NK-92 (cell line): ENCODE data around the gene LSM2.
"Not testable (repeated sequence)": the region's sequence is repeated elsewhere in the genome, so short reads cannot be mapped to it uniquely, and the experiment has no call there.

Experiments
- DNase-seq: peaks from one replicate; lab custom pipeline; 2025; ENCODE audit not compliant: unreplicated experiment; lab: John Stamatoyannopoulos, UW

The LSM2 gene

GRCh38 chr6:31806470-31807272 is at the start of gene LSM2:
Gene LSM2, minus strand, starts transcription at chr6:31806966. Its CDS starts 209 bp downstream, at chr6:31806757.
- DNase-seq: peak; percentile 69

GRCh38 chr6:31851980-31852718 is 45.4 kb upstream of the LSM2 start:
- not testable (repeated sequence) for DNase-seq

- no peak for DNase-seq
These were observed 44.7 kb upstream of the LSM2 start for GRCh38 chr6:31851485-31851832.

- DNase-seq: no peak
These were observed 44.2 kb upstream of the LSM2 start for GRCh38 chr6:31850765-31851484.

GRCh38 chr6:31847276-31847978 is 40.7 kb upstream of the LSM2 start:
- no peak for DNase-seq

GRCh38 chr6:31844507-31844906 is 37.7 kb upstream of the LSM2 start:
- no peak for DNase-seq

- DNase-seq: no peak
These were observed 35.3 kb upstream of the LSM2 start for GRCh38 chr6:31842053-31842452.

- DNase-seq: not testable (repeated sequence)
These were observed 33.0 kb upstream of the LSM2 start for GRCh38 chr6:31839779-31840126.

- no peak for DNase-seq
These were observed 32.2 kb upstream of the LSM2 start for GRCh38 chr6:31838968-31839367.

- DNase-seq: not testable (repeated sequence)
These were observed 31.4 kb upstream of the LSM2 start for GRCh38 chr6:31838114-31838553.

- DNase-seq: no peak
These were observed 30.8 kb upstream of the LSM2 start for GRCh38 chr6:31837369-31838113.

- no peak for DNase-seq
These were observed 30.0 kb upstream of the LSM2 start for GRCh38 chr6:31836474-31837368.

- no peak for DNase-seq
These were observed 29.3 kb upstream of the LSM2 start for GRCh38 chr6:31836047-31836473.

GRCh38 chr6:31834367-31835250 is 27.8 kb upstream of the LSM2 start:
- no peak for DNase-seq

GRCh38 chr6:31831350-31832215 is 24.8 kb upstream of the LSM2 start:
- DNase-seq: no peak

GRCh38 chr6:31830886-31831335 is 24.1 kb upstream of the LSM2 start:
- DNase-seq: no peak

GRCh38 chr6:31829633-31830283 is 23.0 kb upstream of the LSM2 start:
- DNase-seq: no peak
